ENCODE data around the gene GJB4. TPM values are rescaled to one million over a fixed set of nuclear protein-coding genes. Genes with fewer than 3 reads are reported as not detected.

Gene GJB4
- total RNA-seq, 2 donors from 2014 or later = not detected

- Mint-ChIP-seq H3K9me3 (no peaks in the 10 kb centered on the region), H3K4me1 (ENCODE audit: low read depth) (peaks cover 22% of the 10 kb centered on the region), H3K36me3 (ENCODE audit: insufficient read depth in 2 of 2) (no peaks in the 10 kb centered on the region), H3K27me3 (ENCODE audit: low read depth) (peaks cover 51% of the 10 kb centered on the region), H3K4me3 (no peak overlapping the region), H3K27ac (no peak overlapping the region)
- DNase-seq (no peak), ATAC-seq (replicated peaks in 1 of 2) (peak; percentile 17 to 19)
These were observed 26.4 kb downstream of the GJB4 start for GRCh38 chr1:34785875-34786470.

- H3K9me3 Mint-ChIP-seq = no peaks in the 10 kb centered on the region
- peak; percentile 67 to 72 for DNase-seq
- H3K4me3 Mint-ChIP-seq = no peak overlapping the region
- peak; percentile 83 to 84 for ATAC-seq (replicated peaks in 1 of 2)
- H3K4me1 Mint-ChIP-seq (ENCODE audit: low read depth) = peaks cover 22% of the 10 kb centered on the region
- H3K27ac Mint-ChIP-seq = no peak overlapping the region
- peaks cover 59% of the 10 kb centered on the region for H3K27me3 Mint-ChIP-seq (ENCODE audit: low read depth)
- no peaks in the 10 kb centered on the region for H3K36me3 Mint-ChIP-seq (ENCODE audit: insufficient read depth in 2 of 2)
These were observed 27.2 kb downstream of the GJB4 start for GRCh38 chr1:34786521-34787325.

GRCh38 chr1:34787461-34788420 lies 28.2 kb downstream of the GJB4 start:
- Mint-ChIP-seq H3K9me3 (no peaks in the 10 kb centered on the region), H3K27me3 (ENCODE audit: low read depth) (peaks cover 59% of the 10 kb centered on the region), H3K4me1 (ENCODE audit: low read depth) (peaks cover 22% of the 10 kb centered on the region), H3K4me3 (no peak overlapping the region), H3K36me3 (ENCODE audit: insufficient read depth in 2 of 2) (no peaks in the 10 kb centered on the region), H3K27ac (no peak overlapping the region)
- no peak for DNase-seq
- ATAC-seq (replicated peaks in 1 of 2) = no peak

- peaks cover 55% of the 10 kb centered on the region for H3K27me3 Mint-ChIP-seq (ENCODE audit: low read depth)
- H3K36me3 Mint-ChIP-seq (ENCODE audit: insufficient read depth in 2 of 2) = no peaks in the 10 kb centered on the region
- H3K9me3 Mint-ChIP-seq = no peaks in the 10 kb centered on the region
These were observed 31.4 kb downstream of the GJB4 start for GRCh38 chr1:34790985-34791384.

GRCh38 chr1:34792424-34792823 lies 32.9 kb downstream of the GJB4 start:
- Mint-ChIP-seq H3K4me1 (ENCODE audit: low read depth) (peaks cover 26% of the 10 kb centered on the region), H3K36me3 (ENCODE audit: insufficient read depth in 2 of 2) (no peaks in the 10 kb centered on the region), H3K27ac (no peak overlapping the region), H3K9me3 (no peaks in the 10 kb centered on the region), H3K4me3 (peak overlapping the region; percentile 29 to 38), H3K27me3 (ENCODE audit: low read depth) (peaks cover 55% of the 10 kb centered on the region)
- ATAC-seq (replicated peaks in 1 of 2) = no peak
- no peak for DNase-seq

More at GRCh38 chr1:34790985-34791384, 31.4 kb downstream of the GJB4 start:
- H3K4me1 Mint-ChIP-seq (ENCODE audit: low read depth) = peaks cover 17% of the 10 kb centered on the region
- H3K27ac Mint-ChIP-seq = no peak overlapping the region
- H3K4me3 Mint-ChIP-seq = no peak overlapping the region
- DNase-seq = no peak
- ATAC-seq (replicated peaks in 1 of 2) = no peak

- Mint-ChIP-seq H3K27ac (no peak within 1 kb of the TSS), H3K4me3 (peak within 1 kb of the TSS; percentile 29 to 38), H3K4me1 (ENCODE audit: low read depth) (peaks cover 28% of the 10 kb centered on the region), H3K27me3 (ENCODE audit: low read depth) (peaks cover 51% of the 10 kb centered on the region), H3K9me3 (no peaks in the 10 kb centered on the region), H3K36me3 (ENCODE audit: insufficient read depth in 2 of 2) (no peaks in the 10 kb centered on the region)
- ATAC-seq (replicated peaks in 1 of 2) (peak in 1 of 2 donors; percentile 17), DNase-seq (no peak)
These were observed 33.6 kb downstream of the GJB4 start, which contains the start of gene GJA4 for GRCh38 chr1:34792868-34793727. Gene GJA4 (plus strand): TSS chr1:34792999. CDS start chr1:34794214, 1,215 bp downstream.

GRCh38 chr1:34794001-34794789 lies 34.7 kb downstream of the GJB4 start:
- H3K36me3 Mint-ChIP-seq (ENCODE audit: insufficient read depth in 2 of 2) = peaks cover 0 to 2% of the 10 kb centered on the region in 2 donors
- peaks cover 46% of the 10 kb centered on the region for H3K27me3 Mint-ChIP-seq (ENCODE audit: low read depth)
- H3K9me3 Mint-ChIP-seq = no peaks in the 10 kb centered on the region
- DNase-seq (no peak), ATAC-seq (replicated peaks in 1 of 2) (no peak)
- H3K4me3 Mint-ChIP-seq = no peak overlapping the region
- H3K27ac Mint-ChIP-seq = no peak overlapping the region
- H3K4me1 Mint-ChIP-seq (ENCODE audit: low read depth) = peaks cover 34% of the 10 kb centered on the region

- H3K27ac Mint-ChIP-seq = no peak overlapping the region
- ATAC-seq (replicated peaks in 1 of 2) (no peak), DNase-seq (no peak)
- H3K4me3 Mint-ChIP-seq = no peak overlapping the region
- H3K9me3 Mint-ChIP-seq = no peaks in the 10 kb centered on the region
- peaks cover 40% of the 10 kb centered on the region for H3K27me3 Mint-ChIP-seq (ENCODE audit: low read depth)
- H3K4me1 Mint-ChIP-seq (ENCODE audit: low read depth) = peaks cover 37% of the 10 kb centered on the region
- peaks cover 0 to 2% of the 10 kb centered on the region in 2 donors for H3K36me3 Mint-ChIP-seq (ENCODE audit: insufficient read depth in 2 of 2)
These were observed 35.2 kb downstream of the GJB4 start for GRCh38 chr1:34794790-34795180.

GRCh38 chr1:34795916-34796315 lies 36.4 kb downstream of the GJB4 start:
- peaks cover 45% of the 10 kb centered on the region for H3K4me1 Mint-ChIP-seq (ENCODE audit: low read depth)
- no peak overlapping the region for H3K4me3 Mint-ChIP-seq
- H3K36me3 Mint-ChIP-seq (ENCODE audit: insufficient read depth in 2 of 2) = peaks cover 0 to 2% of the 10 kb centered on the region in 2 donors
- ATAC-seq (replicated peaks in 1 of 2) (no peak), DNase-seq (no peak)
- peaks cover 29% of the 10 kb centered on the region for H3K27me3 Mint-ChIP-seq (ENCODE audit: low read depth)
- no peak overlapping the region for H3K27ac Mint-ChIP-seq
- no peaks in the 10 kb centered on the region for H3K9me3 Mint-ChIP-seq

- Mint-ChIP-seq H3K4me3 (peak overlapping the region in 1 of 2 donors; percentile 4), H3K27me3 (ENCODE audit: low read depth) (peaks cover 18% of the 10 kb centered on the region), H3K9me3 (no peaks in the 10 kb centered on the region), H3K27ac (no peak overlapping the region), H3K4me1 (ENCODE audit: low read depth) (peaks cover 46% of the 10 kb centered on the region), H3K36me3 (ENCODE audit: insufficient read depth in 2 of 2) (peaks cover 0 to 2% of the 10 kb centered on the region in 2 donors)
- ATAC-seq (replicated peaks in 1 of 2) = peak; percentile 68 to 76
- DNase-seq = no peak
These were observed 37.5 kb downstream of the GJB4 start for GRCh38 chr1:34796990-34797389.

- DNase-seq (peak; percentile 35 to 44), ATAC-seq (replicated peaks in 1 of 2) (peak; percentile 76 to 78)
- H3K4me1 Mint-ChIP-seq (ENCODE audit: low read depth) = peaks cover 42% of the 10 kb centered on the region
- H3K36me3 Mint-ChIP-seq (ENCODE audit: insufficient read depth in 2 of 2) = peaks cover 0 to 4% of the 10 kb centered on the region in 2 donors
- H3K9me3 Mint-ChIP-seq = peaks cover 0 to 1% of the 10 kb centered on the region in 2 donors
- H3K4me3 Mint-ChIP-seq = peak overlapping the region; percentile 50 to 61
- H3K27me3 Mint-ChIP-seq (ENCODE audit: low read depth) = peaks cover 6% of the 10 kb centered on the region
- peak overlapping the region; percentile 71 for H3K27ac Mint-ChIP-seq
These were observed 40.7 kb downstream of the GJB4 start for GRCh38 chr1:34800214-34800613.
